Lung (tissue), 12 donors: ENCODE results near the gene EEF2. TPM values are rescaled to one million over a fixed set of nuclear protein-coding genes. Genes with fewer than 3 reads are reported as not detected.
A peak's percentile ranks its signal among the peaks of the same experiment; 100 is the strongest.

Source experiments
- ATAC-seq: fragments of 200-7000 bp; cut with Tn5 transposase; one replicate; pipeline ENCODE4 v1.9.1; 2020; ENCODE audit warnings: moderate number of reproducible peaks; ENCODE audit not compliant: insufficient read depth, low FRiP score
- DNase-seq, 3 donors: peaks; one replicate each; pipeline ENCODE4 v3.0.0-alpha.2; 2013 to 2017
- H3K27ac ChIP-seq, 2 donors: one replicate each; pipeline ENCODE4 v1.5.1; 2013; ENCODE audit warnings: mild to moderate bottlenecking in 2 of 2, moderate library complexity in 2 of 2, control low read depth in 1 of 2, inconsistent platforms in 1 of 2, low read depth in 1 of 2, low read length in 1 of 2
- H3K27me3 ChIP-seq, 3 donors: one replicate each; pipeline ENCODE4 v1.5.1; 2013; ENCODE audit warnings: low read length in 2 of 3; ENCODE audit not compliant: control insufficient read depth in 3 of 3, insufficient read depth in 3 of 3
- H3K36me3 ChIP-seq, 4 donors: one replicate each; pipeline ENCODE4 v1.5.1; 2013; ENCODE audit warnings: low read length in 4 of 4, mild to moderate bottlenecking in 1 of 4, moderate library complexity in 1 of 4; ENCODE audit not compliant: control insufficient read depth in 4 of 4, insufficient read depth in 4 of 4
- H3K4me1 ChIP-seq, 5 donors: one replicate each; pipeline ENCODE4 v1.5.1; 2013; ENCODE audit warnings: low read length in 5 of 5, mild to moderate bottlenecking in 2 of 5, moderate library complexity in 1 of 5; ENCODE audit not compliant: control insufficient read depth in 5 of 5, insufficient read depth in 5 of 5
- H3K4me3 ChIP-seq: one replicate; pipeline ENCODE4 v1.5.1; 2013; ENCODE audit warnings: mild to moderate bottlenecking, control low read depth, moderate library complexity
- H3K9ac ChIP-seq, 2 donors: one replicate each; pipeline ENCODE4 v1.5.1; 2013; ENCODE audit warnings: low read length in 2 of 2, control low read depth in 1 of 2; ENCODE audit not compliant: insufficient read depth in 1 of 2
- H3K9me3 ChIP-seq, 4 donors: one replicate each; pipeline ENCODE4 v1.5.1; 2013; ENCODE audit warnings: low read length in 3 of 4, mild to moderate bottlenecking in 1 of 4, moderate library complexity in 1 of 4; ENCODE audit not compliant: control insufficient read depth in 4 of 4, insufficient read depth in 3 of 4
- WGBS, 2 donors: extraction: QIAGEN DNeasy Blood & Tissue Kit; methylation state at CpG; one replicate each; pipeline ENCODE4 v1.1.7; 2013; 5-methylcytosine and 5-hydroxymethylcytosine counted together
- polyA plus RNA-seq, 2 donors: library from polyadenylated mRNA; stranded (reverse); fragments of 200-250 nt; gene quantifications; one replicate each; pipeline ENCODE4 v1.2.1, GENCODE V29; 2013
- total RNA-seq, 2 donors: library from RNA; depleted of rRNA in 1 of 2; stranded (reverse); fragments of >200 nt in 1 of 2; gene quantifications; one replicate each; pipeline ENCODE4 v1.2.1, GENCODE V29; 2014 to 2021
- TF ChIP-seq, protein P1 (sequence below): IDR thresholded peaks from 2 replicates; pipeline ENCODE4 v1.5.1; 2012; ENCODE audit warnings: mild to moderate bottlenecking; ENCODE audit errors: control extremely low read depth, extremely low read depth
- donor health status: control.
- donor health status: control.
- donor health status: Bipolar disorder and iron deficiency.
- donor health status: healthy.
- donor health status: DM: yes; HTN: yes; CAD: no.

Gene EEF2
- total and polyA plus RNA-seq, 4 donors = 994 to 1,934 (median 1,345) TPM

DNA sequence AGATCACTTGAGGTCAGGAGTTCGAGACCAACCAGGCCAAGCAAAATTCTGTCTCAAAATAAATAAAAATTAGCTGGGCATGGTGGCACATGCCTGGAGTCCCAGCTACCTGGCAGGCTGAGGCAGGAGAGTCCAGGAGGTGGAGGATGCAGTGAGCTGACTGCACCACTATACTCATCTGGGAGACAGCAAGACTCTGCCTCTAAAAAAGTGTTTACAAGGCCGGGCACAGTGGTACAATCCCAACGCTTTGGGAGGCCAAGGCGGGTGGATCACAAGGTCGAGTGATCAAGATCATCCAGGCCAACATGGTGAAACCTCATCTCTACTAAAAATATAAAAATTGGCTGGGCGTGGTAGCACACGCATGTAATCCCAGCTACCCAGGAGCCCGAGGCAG lies 10.1 kb downstream of the EEF2 start:
- peaks cover 15 to 48% (median 36%) of the 10 kb centered on the region in 4 donors for H3K36me3 ChIP-seq
- H3K9me3 ChIP-seq = no peaks in the 10 kb centered on the region
- no peak overlapping the region for H3K9ac ChIP-seq
- no peak for ATAC-seq
- peaks cover 0 to 2% (median 0%) of the 10 kb centered on the region in 5 donors for H3K4me1 ChIP-seq
- no peak for DNase-seq
- H3K27me3 ChIP-seq = no peaks in the 10 kb centered on the region
- 83 to 87% methylated on average over 8 of the region's 8 CpGs for WGBS, 2 donors
- H3K4me3 ChIP-seq = no peak overlapping the region
- TF ChIP-seq, protein P1, sequence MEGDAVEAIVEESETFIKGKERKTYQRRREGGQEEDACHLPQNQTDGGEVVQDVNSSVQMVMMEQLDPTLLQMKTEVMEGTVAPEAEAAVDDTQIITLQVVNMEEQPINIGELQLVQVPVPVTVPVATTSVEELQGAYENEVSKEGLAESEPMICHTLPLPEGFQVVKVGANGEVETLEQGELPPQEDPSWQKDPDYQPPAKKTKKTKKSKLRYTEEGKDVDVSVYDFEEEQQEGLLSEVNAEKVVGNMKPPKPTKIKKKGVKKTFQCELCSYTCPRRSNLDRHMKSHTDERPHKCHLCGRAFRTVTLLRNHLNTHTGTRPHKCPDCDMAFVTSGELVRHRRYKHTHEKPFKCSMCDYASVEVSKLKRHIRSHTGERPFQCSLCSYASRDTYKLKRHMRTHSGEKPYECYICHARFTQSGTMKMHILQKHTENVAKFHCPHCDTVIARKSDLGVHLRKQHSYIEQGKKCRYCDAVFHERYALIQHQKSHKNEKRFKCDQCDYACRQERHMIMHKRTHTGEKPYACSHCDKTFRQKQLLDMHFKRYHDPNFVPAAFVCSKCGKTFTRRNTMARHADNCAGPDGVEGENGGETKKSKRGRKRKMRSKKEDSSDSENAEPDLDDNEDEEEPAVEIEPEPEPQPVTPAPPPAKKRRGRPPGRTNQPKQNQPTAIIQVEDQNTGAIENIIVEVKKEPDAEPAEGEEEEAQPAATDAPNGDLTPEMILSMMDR = no peak
- H3K27ac ChIP-seq = no peak overlapping the region

DNA sequence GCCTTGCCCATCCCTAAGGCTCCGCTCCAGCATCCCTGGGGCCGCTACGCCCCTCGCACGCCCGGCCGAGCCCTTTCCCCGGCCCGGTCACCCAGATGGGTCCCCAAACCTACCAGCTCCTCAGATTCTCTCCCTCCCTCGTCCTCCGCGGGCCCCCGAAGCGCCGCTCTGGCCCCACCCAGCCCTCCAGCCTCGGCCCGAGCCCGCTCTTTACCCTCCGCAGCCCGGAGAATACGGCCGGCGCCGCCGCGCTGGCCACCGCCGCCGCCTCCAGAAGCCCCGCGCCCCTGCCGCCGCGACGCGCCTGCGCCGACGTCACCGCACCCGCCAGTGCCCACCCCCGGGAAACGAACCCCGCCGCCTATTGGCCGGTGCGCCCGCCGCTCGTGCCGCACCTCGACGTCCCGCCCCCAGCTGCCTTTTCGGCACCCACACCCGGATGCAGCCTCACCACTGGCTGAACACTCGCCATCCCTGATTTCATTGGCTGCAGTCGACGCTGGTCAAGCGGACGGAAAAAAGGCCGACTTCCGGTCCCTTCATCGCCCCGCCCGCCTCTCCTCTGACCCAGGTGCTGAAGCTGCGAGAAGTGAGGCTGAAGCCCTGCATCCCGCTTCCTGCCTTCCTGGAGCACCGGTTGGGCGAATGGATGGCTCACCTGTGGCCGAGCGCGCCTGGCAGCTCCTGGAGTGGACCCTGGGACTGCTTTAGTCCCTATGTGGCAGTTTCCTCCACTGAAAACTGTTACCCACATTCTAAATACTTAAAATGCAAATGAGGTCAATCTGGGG lies 14.3 kb downstream of the EEF2 start, which contains the start of gene DAPK3:
TSS of gene DAPK3 (minus strand) at position 292 of the 791 bp plus-strand sequence. CDS start 1,364 bp downstream, outside the sequence.
- DNase-seq = peak; percentile 98 to 99 (median 99)
- Histone ChIP-seq H3K9ac (peak within 1 kb of the TSS; percentile 66 to 77), H3K4me3 (peak within 1 kb of the TSS; percentile 95), H3K27me3 (no peaks in the 10 kb centered on the region), H3K27ac (peak within 1 kb of the TSS; percentile 92 to 99), H3K36me3 (peaks cover 7 to 25% (median 10%) of the 10 kb centered on the region in 4 donors), H3K9me3 (no peaks in the 10 kb centered on the region), H3K4me1 (peaks cover 7 to 27% (median 19%) of the 10 kb centered on the region in 5 donors)
- 1% methylated on average over 53 to 73 of the region's 73 CpGs for WGBS, 2 donors
- TF ChIP-seq, protein P1 = no peak
- ATAC-seq = peak; percentile 92

DNA sequence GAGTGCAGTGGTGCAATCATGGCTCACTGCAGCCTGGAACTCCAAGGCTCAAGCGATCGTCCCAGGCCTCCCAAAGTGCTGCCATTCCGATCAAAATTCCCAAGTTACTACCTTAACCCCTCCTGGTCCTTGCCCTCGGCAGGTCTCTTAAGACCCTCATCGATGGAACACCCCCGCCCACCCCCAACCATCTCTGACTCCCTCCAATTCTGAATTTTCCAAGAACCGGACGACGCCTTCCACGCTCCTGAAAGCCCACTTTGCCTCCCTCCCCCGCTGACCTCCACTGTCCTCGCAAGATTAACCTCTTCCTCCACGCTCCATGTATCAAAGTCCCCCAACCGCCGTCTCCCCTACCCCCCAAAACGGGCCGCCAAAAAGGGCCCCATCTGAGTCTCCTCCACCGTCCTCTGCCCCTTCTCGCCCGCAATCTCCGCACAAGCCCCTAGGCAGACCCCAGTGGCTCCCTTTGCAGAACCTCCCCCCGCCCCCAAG lies 14.9 kb downstream of the EEF2 start:
- 2% methylated on average over 21 of the region's 22 CpGs for WGBS, 2 donors
- TF ChIP-seq, protein P1 = no peak
- DNase-seq = peak in 1 of 3 donors; percentile 13

More for the DNA sequence above, 14.9 kb downstream of the EEF2 start:
- no peaks in the 10 kb centered on the region for H3K27me3 ChIP-seq
- peaks cover under 1 to 23% (median 12%) of the 10 kb centered on the region in 4 donors for H3K36me3 ChIP-seq
- ATAC-seq = no peak
- peak overlapping the region; percentile 92 to 99 for H3K27ac ChIP-seq
- H3K4me3 ChIP-seq = peak overlapping the region; percentile 95
- H3K4me1 ChIP-seq = peaks cover 7 to 27% (median 19%) of the 10 kb centered on the region in 5 donors
- no peaks in the 10 kb centered on the region for H3K9me3 ChIP-seq
- H3K9ac ChIP-seq = peak overlapping the region; percentile 66 to 77
